Epidermal melanocyte (primary cell): ENCODE results near the gene DHX9.

Source experiments
- DNase-seq: peaks from one replicate; pipeline ENCODE4 v3.0.0; 2011; ENCODE audit warnings: low spot score; ENCODE audit not compliant: insufficient read length

The DHX9 gene

GRCh38 chr1:182839209-182840066 lies at the start of gene DHX9:
TSS of gene DHX9 (plus strand) at chr1:182839347. CDS start at chr1:182842567, 3,220 bp downstream.
- peak; percentile 93 for DNase-seq

DNA sequence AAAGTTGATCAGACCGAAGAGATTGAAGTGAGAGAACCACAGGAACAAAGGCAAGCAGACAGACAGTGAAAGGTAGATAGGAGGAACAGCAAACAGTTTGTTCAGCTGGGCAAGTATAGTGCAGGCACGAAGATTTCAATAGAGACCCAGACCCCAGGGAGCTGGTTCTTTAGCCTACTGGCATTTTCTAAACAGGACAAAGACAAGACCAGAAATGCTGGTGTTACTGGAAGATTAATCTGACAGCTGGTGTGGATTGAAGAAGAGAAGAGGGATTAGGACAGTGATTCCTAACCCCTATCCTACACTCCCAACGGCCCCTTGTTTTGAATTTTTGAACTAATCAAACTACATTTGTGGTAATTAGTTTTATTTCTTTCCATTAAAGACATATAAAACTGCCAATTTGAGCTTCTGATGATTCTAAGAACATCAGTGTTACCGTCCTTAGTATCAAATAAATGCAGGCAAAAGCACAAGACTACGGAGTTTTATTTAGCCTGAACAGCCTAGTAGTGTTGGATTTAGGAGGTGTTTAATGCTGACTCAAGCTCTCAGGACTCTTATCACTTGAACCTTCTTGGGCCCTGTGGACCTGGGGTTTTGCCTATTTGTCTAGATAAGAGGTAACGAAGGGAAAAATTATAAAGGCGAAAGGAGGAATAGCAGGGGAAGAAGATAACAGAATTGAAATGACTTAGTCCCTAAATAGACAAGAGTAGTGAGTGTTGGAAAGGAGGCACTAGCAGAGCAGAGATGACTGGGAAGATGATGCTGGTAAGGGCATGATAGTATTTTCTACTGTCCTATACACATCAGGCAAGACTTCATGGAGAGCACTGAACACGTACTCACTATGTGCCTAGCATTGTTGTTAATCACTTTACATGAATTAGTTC lies 47.6 kb upstream of the DHX9 start:
- DNase-seq: no peak

GRCh38 chr1:182794091-182794490 lies 45.1 kb upstream of the DHX9 start:
- no peak for DNase-seq

DNA sequence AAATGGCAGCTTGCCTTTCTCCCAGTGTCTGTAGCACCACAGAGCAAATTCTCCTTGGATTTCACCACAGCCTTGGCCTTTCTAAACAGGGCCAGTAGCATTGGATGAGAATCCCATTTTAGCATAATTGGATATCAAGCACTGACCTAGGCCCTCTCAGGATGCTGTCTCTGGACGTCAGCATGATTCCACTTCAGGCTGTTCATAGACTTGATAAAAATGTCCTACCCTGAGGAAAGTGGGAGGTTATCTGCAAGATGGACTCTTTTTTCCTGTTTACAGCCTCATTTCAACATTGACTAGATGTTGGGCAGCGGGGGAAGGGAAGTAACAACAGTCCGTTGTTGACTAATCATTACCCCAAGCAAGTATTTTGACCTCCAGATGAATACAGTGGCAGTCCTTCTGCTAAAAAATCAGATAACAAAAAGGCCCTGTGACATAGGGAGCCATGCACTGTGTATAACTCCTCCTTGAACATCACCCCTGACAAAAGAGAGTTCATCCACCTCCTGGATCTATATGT lies 44.4 kb upstream of the DHX9 start:
- DNase-seq: no peak

- DNase-seq: no peak
These were observed 43.5 kb upstream of the DHX9 start for GRCh38 chr1:182795563-182796228.

- DNase-seq: no peak
These were observed 36.9 kb upstream of the DHX9 start for GRCh38 chr1:182802006-182802803.

GRCh38 chr1:182803846-182804245 lies 35.3 kb upstream of the DHX9 start:
- DNase-seq: no peak

- DNase-seq: no peak
These were observed 33.0 kb upstream of the DHX9 start for GRCh38 chr1:182806015-182806678.

DNA sequence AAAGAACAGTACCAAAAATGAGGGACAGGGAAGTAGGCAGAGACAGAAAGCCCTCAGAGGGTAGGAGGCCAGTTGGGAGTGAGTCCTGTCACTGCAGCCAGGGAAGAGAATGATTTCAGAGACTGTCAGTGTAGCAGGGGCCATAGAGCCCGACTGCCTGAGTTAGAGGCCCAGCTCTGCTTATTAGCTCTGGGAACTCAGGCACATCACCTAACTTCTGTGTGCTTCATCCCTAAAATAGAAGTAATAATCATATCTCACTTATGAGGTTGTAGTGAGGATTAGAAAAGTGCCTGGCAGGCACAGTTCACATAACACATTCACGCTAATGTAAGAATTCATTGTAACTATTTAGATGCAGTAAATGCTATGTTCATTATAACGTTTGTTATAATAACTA lies 31.2 kb upstream of the DHX9 start:
- no peak for DNase-seq

DNA sequence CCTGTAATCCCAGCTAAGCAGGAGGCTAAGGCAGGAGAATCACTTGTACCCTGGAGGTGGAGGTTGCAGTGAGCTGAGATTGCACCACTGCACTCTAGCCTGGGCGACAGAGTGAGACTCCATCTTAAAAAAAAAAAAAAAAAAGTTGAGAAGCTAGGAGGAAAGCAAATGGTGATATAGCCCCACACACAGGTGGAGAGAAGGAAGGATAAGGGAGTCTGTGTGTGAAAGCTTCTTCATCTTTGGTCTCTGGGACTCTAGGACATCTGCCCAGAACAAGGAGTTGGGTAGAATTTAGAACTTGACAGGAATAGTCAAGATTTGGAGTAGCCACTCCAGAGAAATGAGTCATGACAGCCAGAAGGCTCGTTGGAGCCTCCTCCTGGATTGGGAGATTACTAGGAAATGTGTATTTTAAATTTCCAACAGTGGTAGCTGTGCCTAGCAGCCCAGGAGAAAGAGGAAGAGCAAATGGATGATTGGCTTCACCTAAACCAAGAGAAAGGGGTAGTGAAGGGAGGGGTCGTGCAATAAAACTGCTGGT lies 29.7 kb upstream of the DHX9 start:
- DNase-seq: no peak

DNA sequence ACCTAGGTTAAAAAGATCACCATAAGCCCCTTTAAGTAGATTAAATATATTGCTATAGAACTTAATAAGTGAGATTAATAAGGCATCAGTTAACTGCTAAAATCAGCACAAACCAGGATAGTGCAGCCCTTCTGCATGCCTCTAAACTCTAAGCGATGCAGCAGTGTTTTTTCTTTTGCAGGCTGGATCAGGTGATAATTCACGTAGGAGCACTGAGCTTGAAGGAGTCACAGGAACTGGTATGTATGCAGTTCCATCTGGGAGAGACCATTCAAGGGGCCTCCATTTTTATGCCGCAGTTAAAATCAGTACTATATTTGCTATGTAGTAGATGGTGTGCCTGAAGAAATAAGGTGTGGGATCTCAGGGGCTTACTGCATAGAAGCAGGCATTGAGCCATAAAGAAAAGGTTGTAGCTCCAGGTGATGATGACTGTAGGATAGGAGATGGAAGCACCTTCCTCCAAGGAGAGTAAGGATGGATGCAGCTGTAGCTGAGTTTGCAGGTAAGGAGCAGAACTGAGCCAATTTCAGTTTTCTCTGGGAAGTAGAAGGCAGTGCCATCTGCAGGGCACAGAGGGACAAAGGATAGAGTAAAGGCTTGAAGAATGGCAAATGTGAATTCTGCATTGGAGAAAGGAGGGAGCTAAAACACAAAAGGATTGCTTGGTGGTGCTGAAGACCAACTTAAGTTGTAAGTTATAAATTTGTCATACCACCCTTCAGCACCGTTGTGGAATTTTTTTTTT lies 27.0 kb upstream of the DHX9 start:
- DNase-seq: no peak

DNA sequence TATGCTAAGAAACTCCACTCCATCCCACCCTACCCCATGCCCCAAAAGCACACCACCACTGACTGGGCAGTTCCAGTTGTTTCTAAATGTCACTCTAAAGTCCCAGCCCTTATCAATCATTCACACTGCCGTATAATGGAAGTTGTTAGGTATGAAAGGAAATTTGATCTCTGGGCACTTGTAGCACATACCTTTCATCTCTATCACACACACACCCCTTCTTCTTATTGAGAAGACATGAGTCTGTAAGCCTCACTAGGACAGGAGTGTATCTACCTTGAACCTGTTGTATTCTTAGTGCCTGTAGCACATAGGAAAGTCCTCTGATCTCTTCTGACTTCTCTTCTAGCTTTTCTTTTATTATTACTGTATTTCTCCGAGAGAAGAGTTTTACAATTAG lies 22.3 kb upstream of the DHX9 start:
- no peak for DNase-seq

GRCh38 chr1:182817802-182818201 lies 21.3 kb upstream of the DHX9 start:
- no peak for DNase-seq

- DNase-seq: no peak
These were observed 15.9 kb upstream of the DHX9 start for GRCh38 chr1:182823220-182823619.

DNA sequence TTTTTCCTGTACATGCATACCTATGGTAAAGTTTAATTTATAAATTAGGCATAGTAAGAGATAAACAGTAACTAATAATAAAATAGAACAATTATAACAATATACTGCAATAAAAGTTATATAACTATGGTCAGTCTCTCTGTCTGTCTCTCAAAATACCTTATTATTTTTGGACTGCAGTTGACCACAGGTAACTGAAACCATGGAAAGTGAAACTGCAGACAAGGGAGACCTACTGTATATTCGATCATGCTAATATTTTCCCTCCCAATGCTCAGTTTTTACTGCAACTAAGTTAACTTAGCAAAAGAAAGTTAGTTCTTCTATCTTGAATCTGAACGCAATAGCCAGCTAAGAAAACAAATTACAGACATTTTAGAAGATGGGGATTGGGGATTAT lies 12.3 kb upstream of the DHX9 start:
- no peak for DNase-seq

GRCh38 chr1:182829285-182829932 lies 9.7 kb upstream of the DHX9 start:
- no peak for DNase-seq

DNA sequence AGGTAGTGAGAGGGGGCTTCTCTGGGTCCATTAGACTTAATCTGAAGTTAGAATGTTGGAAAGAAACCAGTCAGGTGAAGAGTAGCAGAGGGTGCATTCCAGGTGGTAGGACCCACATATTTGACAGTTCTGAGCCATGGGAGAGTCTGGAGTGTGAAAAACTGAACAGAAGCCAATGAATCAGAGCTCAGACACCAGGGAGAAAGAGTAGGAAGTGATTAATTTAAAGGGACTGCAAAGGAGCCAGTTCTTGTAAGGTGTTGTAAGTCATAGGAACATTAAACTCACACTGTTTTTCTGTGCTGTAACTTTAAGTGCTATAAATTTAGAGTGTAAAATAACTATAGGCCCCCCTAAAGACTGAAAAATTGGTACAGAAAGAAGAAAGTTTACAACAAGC lies 5.9 kb upstream of the DHX9 start:
- DNase-seq: no peak

- DNase-seq: no peak
These were observed 4.8 kb upstream of the DHX9 start for GRCh38 chr1:182834326-182834725.

GRCh38 chr1:182835806-182836205 lies 3.3 kb upstream of the DHX9 start:
- DNase-seq: no peak
